ENCODE measurements around the gene TTC27. TPM values are rescaled to one million over a fixed set of nuclear protein-coding genes. Genes with fewer than 3 reads are reported as not detected.

The TTC27 gene
- total RNA-seq, 1 donor from 2014 or later: 12.5 TPM

- H3K27ac ChIP-seq: no peak overlapping the region
- H3K9me3 ChIP-seq: no peaks in the 10 kb centered on the region
- H3K36me3 ChIP-seq: peaks cover 0 to 16% of the 10 kb centered on the region in 2 donors
- intact Hi-C loops (cut with DNase I): no loop called here
- no peak overlapping the region for H3K4me3 ChIP-seq
- no peak for TF ChIP-seq POLR2A (IDR thresholded peaks at IDR 0.05)
- TF ChIP-seq CTCF (IDR thresholded peaks at IDR 0.05): no peak
- no peaks in the 10 kb centered on the region for H3K27me3 ChIP-seq
- H3K4me1 ChIP-seq: no peaks in the 10 kb centered on the region
- no peak for DNase-seq (ENCODE audit: extremely low spot score in 2 of 2)
These were observed 74.0 kb downstream of the TTC27 start for GRCh38 chr2:32701806-32702205.

GRCh38 chr2:32702303-32703064 lies 74.6 kb downstream of the TTC27 start:
- no peak for TF ChIP-seq CTCF (IDR thresholded peaks at IDR 0.05)
- TF ChIP-seq POLR2A (IDR thresholded peaks at IDR 0.05): no peak
- no peak for TF ChIP-seq POLR2AphosphoS5 (IDR thresholded peaks at IDR 0.05; ENCODE audit: insufficient read depth in 1 of 2, low read depth in 1 of 2)
- H3K9me3 ChIP-seq: no peaks in the 10 kb centered on the region
- no peaks in the 10 kb centered on the region for H3K27me3 ChIP-seq
- H3K4me3 ChIP-seq: no peak overlapping the region
- no peak overlapping the region for H3K27ac ChIP-seq
- intact Hi-C loops (cut with DNase I): no loop called here
- no peak for DNase-seq (ENCODE audit: extremely low spot score in 2 of 2)
- peaks cover 0 to 16% of the 10 kb centered on the region in 2 donors for H3K36me3 ChIP-seq
- H3K4me1 ChIP-seq: no peaks in the 10 kb centered on the region

- H3K27ac ChIP-seq: no peak overlapping the region
These were observed 79.1 kb downstream of the TTC27 start for GRCh38 chr2:32706815-32707579.

GRCh38 chr2:32711219-32711618 lies 83.4 kb downstream of the TTC27 start:
- no peak for DNase-seq (ENCODE audit: extremely low spot score in 2 of 2)
- Histone ChIP-seq H3K4me3 (no peak overlapping the region), H3K27ac (no peak overlapping the region), H3K36me3 (peaks cover 0 to 3% of the 10 kb centered on the region in 2 donors), H3K9me3 (no peaks in the 10 kb centered on the region), H3K27me3 (no peaks in the 10 kb centered on the region), H3K4me1 (peaks cover 31% of the 10 kb centered on the region)
- intact Hi-C loops (cut with DNase I): no loop called here
- no peak for TF ChIP-seq POLR2AphosphoS5 (IDR thresholded peaks at IDR 0.05; ENCODE audit: insufficient read depth in 1 of 2, low read depth in 1 of 2)
- no peak for TF ChIP-seq CTCF (IDR thresholded peaks at IDR 0.05)
- TF ChIP-seq POLR2A (IDR thresholded peaks at IDR 0.05): no peak

More at GRCh38 chr2:32706815-32707579, 79.1 kb downstream of the TTC27 start:
- DNase-seq (ENCODE audit: extremely low spot score in 2 of 2): no peak
- Histone ChIP-seq H3K4me1 (peaks cover 10% of the 10 kb centered on the region), H3K36me3 (peaks cover 0 to 16% of the 10 kb centered on the region in 2 donors), H3K27me3 (no peaks in the 10 kb centered on the region), H3K9me3 (no peaks in the 10 kb centered on the region), H3K4me3 (no peak overlapping the region)
- intact Hi-C loops (cut with DNase I): no loop called here
- TF ChIP-seq CTCF (IDR thresholded peaks at IDR 0.05): no peak
- no peak for TF ChIP-seq POLR2AphosphoS5 (IDR thresholded peaks at IDR 0.05; ENCODE audit: insufficient read depth in 1 of 2, low read depth in 1 of 2)
- no peak for TF ChIP-seq POLR2A (IDR thresholded peaks at IDR 0.05)
